Activated CD8-positive, alpha-beta T cell treated with anti-CD3 and anti-CD28 coated beads, Interleukin-2, amount 10 ng/mL, durations not matched to agents 7 days and 5 days (primary cell): ENCODE measurements around the gene PLA2G4E. TPM values are rescaled to one million over a fixed set of nuclear protein-coding genes. Genes with fewer than 3 reads are reported as not detected.

Experiments used
- ATAC-seq: fragments of 150-1000 bp; cut with Tn5 transposase; one replicate; pipeline ENCODE4 v1.10.0; 2021; ENCODE audit warnings: moderate library complexity
- CTCF ChIA-PET: fragments of 350-600 bp; sonication (Branson Sonifier 250); formaldehyde crosslinking; loops from one replicate; lab custom pipeline; 2021; ENCODE audit warnings: antibody characterized with exemption; lab: Charles Lee
- POLR2A ChIA-PET: fragments of 350-600 bp; sonication (Branson Sonifier 250); formaldehyde crosslinking; loops from one replicate; lab custom pipeline; 2021; ENCODE audit warnings: antibody characterized with exemption; lab: Charles Lee
- DNase-seq: peaks from one replicate; pipeline ENCODE4 v3.0.0-alpha.2; 2020
- H3K27ac Mint-ChIP-seq: one replicate; pipeline ENCODE4 v1.8.0; 2021; ENCODE audit warnings: mild to moderate bottlenecking, mixed read lengths
- H3K27me3 Mint-ChIP-seq: one replicate; pipeline ENCODE4 v1.8.0; 2021; ENCODE audit warnings: low read depth, mixed read lengths
- H3K36me3 Mint-ChIP-seq: one replicate; pipeline ENCODE4 v1.8.0; 2021; ENCODE audit warnings: low read depth, mixed read lengths
- H3K4me1 Mint-ChIP-seq: one replicate; pipeline ENCODE4 v1.8.0; 2021; ENCODE audit warnings: low read depth, mixed read lengths
- H3K4me3 Mint-ChIP-seq: one replicate; pipeline ENCODE4 v1.8.0; 2021; ENCODE audit warnings: mild to moderate bottlenecking, mixed read lengths
- H3K9me3 Mint-ChIP-seq: one replicate; pipeline ENCODE4 v1.8.0; 2022; ENCODE audit warnings: mixed read lengths; ENCODE audit not compliant: insufficient read depth
- total RNA-seq, 2 experiments: library from RNA; stranded (reverse); gene quantifications; one replicate each; pipeline ENCODE4 v1.2.3, GENCODE V29; 2021

PLA2G4E gene
- total RNA-seq, 2 experiments from 2014 or later, result not detected

DNA sequence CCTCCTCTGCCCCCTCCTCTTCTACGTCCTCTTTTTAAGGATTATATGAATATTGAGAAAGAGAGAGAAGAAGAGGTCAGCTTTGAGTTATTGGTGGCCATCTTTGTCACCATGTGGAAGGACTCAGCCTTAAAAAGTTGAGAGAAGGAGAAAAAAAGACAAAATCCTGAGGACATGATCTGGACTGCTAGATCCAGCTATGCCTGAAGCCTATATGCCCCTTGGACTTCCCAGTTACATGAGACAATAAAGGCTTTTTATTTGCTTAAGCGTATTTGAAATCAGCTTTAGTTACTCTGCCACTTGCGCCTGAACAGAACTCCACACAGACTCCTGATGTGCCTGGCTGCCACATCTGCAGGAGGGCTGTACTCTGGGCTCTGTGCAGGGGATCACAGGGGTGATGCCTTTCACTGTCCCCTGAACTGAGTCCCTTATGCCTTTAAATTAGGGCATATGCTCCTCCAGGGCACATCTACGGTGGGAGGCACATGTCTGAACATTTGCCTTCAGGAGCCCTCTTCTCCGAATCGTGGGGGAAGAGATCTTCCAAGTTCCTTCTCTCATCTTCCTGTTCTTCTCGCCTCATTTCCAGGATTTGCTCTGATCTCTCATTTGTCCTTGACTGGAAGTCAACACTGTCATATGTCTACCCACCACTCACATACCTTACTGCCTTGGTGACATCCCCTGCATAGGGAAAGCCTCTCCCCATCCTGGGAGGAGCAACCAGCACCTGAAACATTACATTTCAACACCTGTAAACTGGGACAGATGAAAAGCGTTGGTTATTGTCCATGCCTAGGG, 14.0 kb upstream of the PLA2G4E start:
- ChIA-PET POLR2A (no interaction called here), CTCF (no interaction called here)
- Mint-ChIP-seq H3K27me3 (peaks cover 14% of the 10 kb centered on the region), H3K4me3 (no peak overlapping the region), H3K4me1 (peaks cover 6% of the 10 kb centered on the region), H3K27ac (no peak overlapping the region), H3K36me3 (no peaks in the 10 kb centered on the region), H3K9me3 (no peaks in the 10 kb centered on the region)
- no peak for ATAC-seq
- no peak for DNase-seq

DNA sequence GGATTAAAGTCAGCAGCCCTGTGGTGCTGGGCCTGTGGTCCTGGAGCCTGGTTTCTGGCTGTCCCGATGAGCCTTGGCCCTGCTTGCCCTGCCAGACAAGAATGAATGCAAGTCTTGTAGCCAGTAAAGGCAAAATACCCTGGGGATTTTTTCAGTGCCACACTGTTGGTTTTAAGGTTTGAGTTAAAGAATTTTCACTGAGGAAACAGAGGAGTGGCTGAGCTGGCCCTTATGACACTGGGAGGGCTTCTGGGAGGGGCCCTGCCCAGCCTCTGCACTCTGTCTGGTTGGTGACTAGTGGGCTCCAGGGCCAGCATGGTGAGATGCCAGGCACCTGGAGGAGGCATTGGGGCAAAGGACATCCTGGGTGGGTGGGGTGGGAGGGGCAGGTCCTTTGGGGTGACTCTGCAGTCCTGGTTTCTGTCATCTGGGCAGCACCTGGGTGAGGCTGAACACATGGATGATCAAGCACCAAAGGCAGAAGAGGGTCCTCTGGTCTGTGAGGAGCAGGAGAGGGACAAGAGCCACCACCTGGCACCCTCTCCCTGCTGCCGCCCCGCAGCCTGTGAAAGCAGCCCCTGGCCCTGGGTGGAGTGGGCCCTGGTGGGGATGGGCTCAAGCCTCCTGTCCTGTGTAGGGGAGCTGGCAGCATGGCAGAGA, 12.5 kb upstream of the PLA2G4E start:
- Mint-ChIP-seq H3K4me3 (no peak overlapping the region), H3K36me3 (no peaks in the 10 kb centered on the region), H3K9me3 (no peaks in the 10 kb centered on the region), H3K27ac (no peak overlapping the region), H3K4me1 (peaks cover 6% of the 10 kb centered on the region), H3K27me3 (peaks cover 18% of the 10 kb centered on the region)
- ATAC-seq (no peak), DNase-seq (no peak)
- POLR2A ChIA-PET, result no interaction called here
- CTCF ChIA-PET, result no interaction called here

DNA sequence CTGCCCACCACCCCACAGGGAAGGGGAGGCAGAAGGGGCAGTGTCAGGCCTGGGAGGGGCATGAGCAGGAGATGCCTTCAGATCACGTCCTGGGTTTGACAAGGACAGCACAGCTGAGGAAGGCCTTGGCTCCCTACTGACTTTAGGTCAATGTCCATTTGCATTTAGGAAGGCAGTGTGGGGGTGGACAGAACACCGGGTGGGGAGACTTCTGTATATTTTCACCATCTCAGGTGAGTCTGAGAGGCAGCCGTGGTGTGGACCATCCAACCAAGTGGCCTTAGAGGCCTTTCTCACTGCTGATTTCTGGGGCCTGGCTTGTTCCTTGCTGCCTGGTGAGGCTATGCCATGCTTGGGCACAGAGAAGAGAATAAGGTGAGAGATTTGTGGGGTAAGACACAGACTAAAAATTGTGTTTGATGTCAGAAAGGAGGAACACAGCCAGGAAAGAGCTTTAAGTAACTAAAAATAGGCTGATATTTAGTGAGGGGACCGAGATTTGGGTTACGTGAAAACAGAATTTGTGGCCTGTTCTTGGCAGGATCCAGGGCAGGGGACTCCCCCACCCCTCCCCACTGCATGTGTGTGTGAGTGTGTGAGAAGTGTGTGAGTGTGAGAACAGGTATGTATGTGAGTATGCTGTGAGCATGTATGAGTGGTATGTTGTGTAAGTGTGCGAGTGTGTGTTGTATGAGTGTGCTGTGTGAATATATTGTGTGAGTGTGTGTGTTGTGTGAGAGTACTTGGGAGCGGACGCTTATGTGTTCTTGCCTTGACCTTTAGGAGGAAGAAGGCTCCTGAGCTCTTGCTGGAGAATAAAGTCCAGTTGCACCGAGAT, 11.8 kb upstream of the PLA2G4E start:
- ATAC-seq (no peak), DNase-seq (no peak)
- peaks cover 21% of the 10 kb centered on the region for H3K27me3 Mint-ChIP-seq
- H3K4me1 Mint-ChIP-seq, result peaks cover 6% of the 10 kb centered on the region
- H3K36me3 Mint-ChIP-seq, result no peaks in the 10 kb centered on the region
- H3K4me3 Mint-ChIP-seq, result no peak overlapping the region
- ChIA-PET POLR2A (no interaction called here), CTCF (no interaction called here)
- H3K27ac Mint-ChIP-seq, result no peak overlapping the region
- H3K9me3 Mint-ChIP-seq, result no peaks in the 10 kb centered on the region

DNA sequence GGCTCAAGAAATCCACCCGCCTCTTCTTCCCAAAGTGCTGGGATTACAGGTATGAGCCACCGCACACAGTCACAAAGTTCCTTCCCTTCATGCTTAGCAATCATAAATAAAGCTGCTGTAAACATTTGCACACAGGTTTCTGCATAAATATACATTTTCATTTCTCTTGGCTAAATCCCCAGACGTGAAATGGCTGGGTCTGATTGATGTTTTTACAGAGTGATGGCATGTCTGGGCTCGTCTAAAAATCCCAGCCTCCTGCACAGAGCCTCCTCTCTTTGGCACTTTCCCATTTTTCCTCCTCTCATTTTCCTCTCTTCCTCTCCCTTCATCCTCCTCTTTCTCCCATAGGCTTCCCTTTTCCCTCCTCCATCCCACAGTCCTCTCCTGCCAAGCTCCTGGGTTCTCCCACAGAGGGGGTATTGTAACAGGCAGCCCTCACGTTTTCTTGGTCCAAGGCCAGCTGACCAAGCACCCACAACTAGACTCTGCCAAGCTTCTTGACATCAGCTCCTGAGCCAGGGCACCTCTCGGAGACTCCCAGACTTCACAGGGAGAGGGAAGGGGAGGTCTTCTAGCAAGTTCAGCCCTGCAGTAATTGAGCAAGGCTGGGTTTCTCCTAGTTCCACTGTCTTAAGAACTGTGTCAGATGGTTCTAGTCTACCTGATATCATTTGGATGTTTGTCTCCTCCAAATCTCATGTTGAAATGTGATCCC, 10.5 kb upstream of the PLA2G4E start:
- no peaks in the 10 kb centered on the region for H3K36me3 Mint-ChIP-seq
- peaks cover 31% of the 10 kb centered on the region for H3K27me3 Mint-ChIP-seq
- no peak overlapping the region for H3K4me3 Mint-ChIP-seq
- no peak overlapping the region for H3K27ac Mint-ChIP-seq
- peaks cover 6% of the 10 kb centered on the region for H3K4me1 Mint-ChIP-seq
- POLR2A ChIA-PET, result no interaction called here
- DNase-seq (no peak), ATAC-seq (no peak)
- CTCF ChIA-PET, result interaction anchor here (0.7 kb wide), 2 partner anchors 11 to 42 kb away, joined by 3 read pairs; no protein-coding TSS in a partner anchor
- H3K9me3 Mint-ChIP-seq, result no peaks in the 10 kb centered on the region

DNA sequence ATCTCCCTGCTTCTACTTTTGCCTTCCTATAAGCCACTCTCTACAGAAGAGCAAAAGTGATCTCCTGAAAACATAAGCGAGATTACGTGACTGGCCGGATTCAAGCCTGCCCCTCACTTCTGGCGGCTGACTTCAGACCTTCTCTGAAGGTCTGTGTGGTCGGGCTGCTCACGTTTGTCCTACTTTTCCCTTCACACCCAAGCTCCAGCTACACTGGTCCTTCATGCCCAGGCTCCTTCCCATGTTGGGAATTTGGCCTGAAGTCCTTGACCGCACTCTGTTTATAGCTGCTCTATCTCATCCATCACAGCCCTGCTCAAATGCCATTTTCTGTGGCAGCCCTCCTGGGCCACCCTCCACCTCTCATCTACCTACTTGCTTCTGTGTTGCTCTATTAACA, 6.7 kb upstream of the PLA2G4E start:
- H3K4me3 Mint-ChIP-seq, result no peak overlapping the region
- ChIA-PET CTCF (no interaction called here), POLR2A (no interaction called here)
- no peaks in the 10 kb centered on the region for H3K9me3 Mint-ChIP-seq
- ATAC-seq (no peak), DNase-seq (no peak)
- peaks cover 31% of the 10 kb centered on the region for H3K27me3 Mint-ChIP-seq
- H3K36me3 Mint-ChIP-seq, result no peaks in the 10 kb centered on the region
- no peak overlapping the region for H3K27ac Mint-ChIP-seq
- no peaks in the 10 kb centered on the region for H3K4me1 Mint-ChIP-seq

DNA sequence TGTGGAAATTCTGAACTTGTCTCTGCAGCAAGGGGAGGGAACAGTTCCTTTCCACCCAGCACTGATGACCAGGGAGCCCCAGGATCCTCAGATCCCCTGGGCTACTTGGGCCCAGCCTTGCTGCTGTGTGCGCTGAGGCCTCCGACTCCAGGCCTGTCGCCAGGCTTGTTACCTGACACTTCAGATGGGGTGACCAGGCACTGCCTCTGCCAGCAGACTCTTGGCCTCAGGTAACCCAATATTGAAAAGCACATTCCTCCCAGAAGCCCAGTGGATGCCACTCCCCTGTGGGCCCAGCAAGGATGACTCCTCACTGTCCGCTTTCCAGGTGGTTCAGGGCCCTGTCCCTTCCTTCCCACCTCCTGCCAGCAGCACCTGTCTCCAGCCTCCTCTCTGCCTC, 3.5 kb upstream of the PLA2G4E start:
- peaks cover 14% of the 10 kb centered on the region for H3K27me3 Mint-ChIP-seq
- no peaks in the 10 kb centered on the region for H3K9me3 Mint-ChIP-seq
- H3K4me1 Mint-ChIP-seq, result no peaks in the 10 kb centered on the region
- ATAC-seq (no peak), DNase-seq (no peak)
- no peaks in the 10 kb centered on the region for H3K36me3 Mint-ChIP-seq
- CTCF ChIA-PET, result no interaction called here
- no peak overlapping the region for H3K4me3 Mint-ChIP-seq
- POLR2A ChIA-PET, result no interaction called here
- no peak overlapping the region for H3K27ac Mint-ChIP-seq

DNA sequence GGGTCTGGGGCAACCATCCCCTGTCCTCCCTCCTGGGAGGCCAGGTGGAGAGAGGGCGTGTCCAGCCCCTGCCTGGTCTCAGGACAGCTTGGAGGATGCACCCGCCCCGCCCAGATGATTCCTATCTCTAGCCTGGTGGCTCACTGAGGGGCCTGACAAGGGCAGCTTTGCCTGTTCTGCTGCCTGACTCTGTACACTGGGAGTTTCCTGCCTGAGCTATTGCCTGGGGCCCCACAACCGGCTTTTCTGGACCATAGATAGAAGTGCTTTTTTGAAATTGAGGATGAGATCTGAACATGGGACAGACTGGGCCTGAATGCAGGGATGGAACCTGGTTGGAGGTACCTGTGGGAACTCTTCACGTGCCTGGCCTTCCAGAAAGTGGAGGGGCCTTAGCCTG, 751 bp upstream of the PLA2G4E start:
- CTCF ChIA-PET, result interaction anchor here (0.9 kb wide), 1 partner anchor 32 kb away, joined by 3 read pairs; no protein-coding TSS in a partner anchor
- H3K27ac Mint-ChIP-seq, result no peak overlapping the region

DNA sequence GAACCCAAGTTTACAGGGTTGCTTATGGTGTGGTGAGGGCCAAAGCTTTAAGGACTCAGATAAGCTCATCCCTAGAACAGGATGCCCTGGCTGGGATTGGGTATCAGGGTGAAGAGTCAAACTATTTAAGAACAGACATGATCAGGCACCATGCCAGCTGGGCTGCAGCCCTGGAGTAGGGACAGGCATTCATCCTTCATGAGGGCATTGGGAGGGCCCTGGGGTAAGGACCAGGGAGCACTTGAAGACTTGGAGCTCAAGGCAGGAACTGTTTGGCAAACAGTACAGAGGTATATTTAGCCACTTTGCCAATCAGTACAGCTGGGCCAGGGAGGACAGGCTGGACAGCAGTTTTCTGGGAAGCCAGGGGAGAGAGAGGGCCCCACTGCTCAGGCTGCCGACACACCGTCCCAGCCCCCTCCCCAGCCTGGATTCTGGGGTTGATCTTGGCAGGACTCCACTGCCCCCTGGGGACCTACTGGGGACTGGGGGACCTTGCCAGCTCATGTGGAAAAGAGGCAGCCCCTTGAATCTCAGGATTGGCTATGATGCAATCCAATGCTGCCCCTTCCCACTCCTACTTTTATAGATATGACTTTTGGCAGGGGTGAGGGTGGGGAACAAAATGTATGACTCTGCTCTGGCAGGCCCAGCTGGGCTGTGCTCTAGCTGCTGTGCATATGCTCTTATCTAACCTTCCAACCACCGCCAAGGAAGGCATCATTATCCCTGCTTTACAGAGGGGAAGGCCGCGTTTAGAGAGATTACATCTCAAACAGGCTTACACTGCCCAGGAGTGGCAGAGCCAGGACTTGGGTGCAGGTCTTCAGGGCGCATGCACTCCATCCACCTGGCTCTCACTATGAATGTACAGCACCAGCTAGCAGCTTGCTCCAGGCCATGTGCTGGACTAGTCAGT, 2.3 kb downstream of the PLA2G4E start:
- no peak for ATAC-seq
- H3K27ac Mint-ChIP-seq, result no peak overlapping the region

More for the DNA sequence above, 751 bp upstream of the PLA2G4E start:
- Mint-ChIP-seq H3K27me3 (peaks cover 4% of the 10 kb centered on the region), H3K4me1 (no peaks in the 10 kb centered on the region), H3K4me3 (no peak overlapping the region), H3K36me3 (no peaks in the 10 kb centered on the region), H3K9me3 (no peaks in the 10 kb centered on the region)
- POLR2A ChIA-PET, result no interaction called here
- no peak for ATAC-seq
- DNase-seq, result no peak

DNA sequence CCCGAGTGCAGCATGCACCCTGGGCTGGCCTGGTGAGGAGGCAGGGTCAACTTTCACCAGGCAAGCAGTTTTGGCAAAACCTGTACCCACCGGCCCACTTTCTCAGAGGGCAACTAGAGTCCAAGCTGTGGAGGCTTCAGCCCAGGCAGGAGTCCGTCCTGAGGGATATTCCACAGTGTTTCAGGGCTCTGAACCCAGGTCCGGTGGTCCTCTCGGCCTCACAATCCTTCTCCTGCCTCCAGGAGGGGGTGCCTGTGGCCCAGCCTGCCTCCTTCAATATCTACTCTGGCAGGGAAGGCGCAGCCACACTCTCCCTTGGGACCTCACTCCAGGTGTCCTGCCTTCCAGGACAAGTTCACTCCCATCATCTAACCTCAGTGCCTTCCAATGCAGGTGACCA, 3.9 kb downstream of the PLA2G4E start:
- no peaks in the 10 kb centered on the region for H3K4me1 Mint-ChIP-seq
- H3K4me3 Mint-ChIP-seq, result no peak overlapping the region
- no peaks in the 10 kb centered on the region for H3K9me3 Mint-ChIP-seq
- no peak overlapping the region for H3K27ac Mint-ChIP-seq
- H3K27me3 Mint-ChIP-seq, result peaks cover 2% of the 10 kb centered on the region
- POLR2A ChIA-PET, result no interaction called here
- DNase-seq (no peak), ATAC-seq (no peak)
- CTCF ChIA-PET, result no interaction called here
- no peaks in the 10 kb centered on the region for H3K36me3 Mint-ChIP-seq

More for the DNA sequence above, 2.3 kb downstream of the PLA2G4E start:
- no peak overlapping the region for H3K4me3 Mint-ChIP-seq
- no peak for DNase-seq
- H3K4me1 Mint-ChIP-seq, result no peaks in the 10 kb centered on the region
- no peaks in the 10 kb centered on the region for H3K9me3 Mint-ChIP-seq
- POLR2A ChIA-PET, result no interaction called here
- CTCF ChIA-PET, result interaction anchor here (0.9 to 1.4 kb wide), 2 partner anchors 29 to 38 kb away, joined by 3 to 4 read pairs; no protein-coding TSS in a partner anchor
- peaks cover 2% of the 10 kb centered on the region for H3K27me3 Mint-ChIP-seq
- no peaks in the 10 kb centered on the region for H3K36me3 Mint-ChIP-seq

DNA sequence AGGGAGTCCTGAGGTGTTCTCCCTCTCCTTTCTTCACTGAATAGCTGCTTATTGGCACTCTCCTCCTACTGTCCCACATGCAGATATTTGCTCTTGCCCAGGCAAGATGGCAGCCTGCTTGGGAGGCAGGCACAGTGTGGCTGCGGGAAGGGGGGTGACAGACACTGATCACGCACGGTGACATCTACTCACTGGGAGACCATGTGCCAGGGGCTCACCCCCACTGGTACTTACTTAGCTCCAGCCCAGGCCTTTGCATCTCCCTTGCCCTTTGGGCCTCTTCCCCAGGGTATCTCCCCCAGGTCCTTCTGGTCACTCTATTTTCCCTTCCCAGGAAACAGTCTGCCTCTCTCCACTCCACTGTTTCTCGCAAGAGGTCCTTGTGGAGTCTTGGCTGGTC, 6.4 kb downstream of the PLA2G4E start:
- peaks cover 11% of the 10 kb centered on the region for H3K4me1 Mint-ChIP-seq
- no peaks in the 10 kb centered on the region for H3K9me3 Mint-ChIP-seq
- POLR2A ChIA-PET, result no interaction called here
- CTCF ChIA-PET, result no interaction called here
- H3K27me3 Mint-ChIP-seq, result peaks cover 2% of the 10 kb centered on the region
- no peaks in the 10 kb centered on the region for H3K36me3 Mint-ChIP-seq
- DNase-seq (no peak), ATAC-seq (no peak)
- H3K27ac Mint-ChIP-seq, result no peak overlapping the region
- no peak overlapping the region for H3K4me3 Mint-ChIP-seq
